Measurements from ENCODE around the gene PAQR5. TPM values are rescaled to one million over a fixed set of nuclear protein-coding genes. Genes with fewer than 3 reads are reported as not detected.

PAQR5 gene
- total RNA-seq, 3 donors from 2014 or later = 0.96 to 2.6 (median 2.0) TPM

DNA sequence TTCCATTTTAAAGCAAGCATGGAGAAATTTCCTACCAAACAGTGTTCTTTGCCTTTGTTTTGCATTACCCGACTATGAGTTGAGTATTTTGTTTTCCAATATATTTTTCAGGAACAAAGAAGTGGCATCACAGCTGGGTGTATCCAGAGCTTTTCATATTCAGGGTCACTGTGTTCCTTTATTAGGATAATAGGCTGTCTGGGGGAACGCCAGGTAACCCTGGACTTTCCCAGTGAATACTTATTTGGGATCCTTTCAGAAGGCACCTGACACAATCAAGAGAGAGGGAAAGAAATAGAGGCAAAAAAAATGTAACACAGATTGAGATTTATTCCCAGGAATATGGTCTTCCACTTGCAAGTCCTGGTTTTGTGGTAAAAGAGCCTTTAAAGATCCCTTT lies 44.4 kb downstream of the PAQR5 start:
- Histone ChIP-seq H3K36me3 (no peaks in the 10 kb centered on the region), H3K4me1 (no peaks in the 10 kb centered on the region), H3K9me3 (no peaks in the 10 kb centered on the region), H3K27me3 (no peaks in the 10 kb centered on the region), H3K4me3 (no peak overlapping the region), H3K27ac (no peak overlapping the region)
- intact Hi-C loops (cut with DNase I; ENCODE audit: low total_unique reads) = no loop called here
- no peak for DNase-seq (ENCODE audit: low spot score in 2 of 2)
- no peak for TF ChIP-seq POLR2A (IDR thresholded peaks at IDR 0.05)
- no peak for TF ChIP-seq POLR2AphosphoS5 (IDR thresholded peaks at IDR 0.05)
- TF ChIP-seq CTCF (IDR thresholded peaks at IDR 0.05) = no peak

GRCh38 chr15:69344238-69344637 lies 45.5 kb downstream of the PAQR5 start:
- no peak overlapping the region for H3K27ac ChIP-seq
- intact Hi-C loops (cut with DNase I; ENCODE audit: low total_unique reads) = no loop called here

DNA sequence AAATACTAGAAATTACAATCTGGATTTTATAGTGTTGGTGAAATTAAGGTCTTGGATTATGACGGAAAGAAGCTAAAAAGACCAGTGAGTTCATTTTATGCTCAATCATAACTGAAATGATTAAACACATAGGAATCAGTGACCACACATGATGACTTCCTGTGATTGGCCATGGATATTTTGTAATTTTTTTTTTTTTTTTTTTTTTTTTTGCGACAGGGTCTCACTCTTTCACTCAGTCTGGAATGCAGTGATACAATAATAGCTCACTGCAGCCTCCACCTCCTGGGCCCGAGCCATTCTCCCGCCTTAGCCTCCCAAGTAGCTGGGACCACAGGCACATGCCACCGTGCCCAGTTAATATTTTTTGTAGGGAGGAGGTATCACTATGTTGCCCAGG lies 47.4 kb downstream of the PAQR5 start:
- TF ChIP-seq POLR2A (IDR thresholded peaks at IDR 0.05) (no peak), CTCF (IDR thresholded peaks at IDR 0.05) (no peak), POLR2AphosphoS5 (IDR thresholded peaks at IDR 0.05) (no peak)
- H3K4me1 ChIP-seq = no peaks in the 10 kb centered on the region
- no peaks in the 10 kb centered on the region for H3K9me3 ChIP-seq
- H3K36me3 ChIP-seq = no peaks in the 10 kb centered on the region
- no peak overlapping the region for H3K4me3 ChIP-seq
- intact Hi-C loops (cut with DNase I; ENCODE audit: low total_unique reads) = loop anchor here (1.0 kb wide), 1 partner anchor 18 kb away; no protein-coding TSS in a partner anchor
- H3K27me3 ChIP-seq = no peaks in the 10 kb centered on the region
- DNase-seq (ENCODE audit: low spot score in 2 of 2) = no peak
- no peak overlapping the region for H3K27ac ChIP-seq

More at GRCh38 chr15:69344238-69344637, 45.5 kb downstream of the PAQR5 start:
- no peak for TF ChIP-seq CTCF (IDR thresholded peaks at IDR 0.05)
- no peak for TF ChIP-seq POLR2A (IDR thresholded peaks at IDR 0.05)
- no peak for TF ChIP-seq POLR2AphosphoS5 (IDR thresholded peaks at IDR 0.05)
- H3K36me3 ChIP-seq = no peaks in the 10 kb centered on the region
- H3K4me3 ChIP-seq = no peak overlapping the region
- no peaks in the 10 kb centered on the region for H3K27me3 ChIP-seq
- no peak for DNase-seq (ENCODE audit: low spot score in 2 of 2)
- no peaks in the 10 kb centered on the region for H3K9me3 ChIP-seq
- no peaks in the 10 kb centered on the region for H3K4me1 ChIP-seq

DNA sequence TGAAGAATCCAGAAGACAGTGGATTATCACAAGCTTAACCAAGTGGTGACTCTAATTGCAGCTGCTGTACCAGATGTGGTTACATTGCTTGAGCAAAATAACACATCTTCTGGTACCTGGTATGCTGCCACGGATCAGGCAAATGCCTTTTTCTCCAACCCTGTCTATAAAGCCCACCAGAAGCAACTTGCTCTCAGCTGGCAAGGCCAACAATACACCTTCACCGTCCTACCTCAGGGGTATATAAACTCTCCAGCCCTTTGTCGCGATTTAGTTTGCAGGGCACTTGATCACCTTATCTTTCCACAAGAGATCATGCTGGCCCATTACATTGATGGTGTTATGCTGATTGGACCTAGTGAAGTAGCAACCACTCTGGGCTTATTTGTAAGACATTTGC lies 52.6 kb downstream of the PAQR5 start:
- TF ChIP-seq POLR2A (IDR thresholded peaks at IDR 0.05) (no peak), CTCF (IDR thresholded peaks at IDR 0.05) (no peak), POLR2AphosphoS5 (IDR thresholded peaks at IDR 0.05) (no peak)
- intact Hi-C loops (cut with DNase I; ENCODE audit: low total_unique reads) = no loop called here
- Histone ChIP-seq H3K36me3 (no peaks in the 10 kb centered on the region), H3K27me3 (no peaks in the 10 kb centered on the region), H3K4me3 (no peak overlapping the region), H3K4me1 (no peaks in the 10 kb centered on the region), H3K27ac (no peak overlapping the region), H3K9me3 (no peaks in the 10 kb centered on the region)
- DNase-seq (ENCODE audit: low spot score in 2 of 2) = no peak

- no peaks in the 10 kb centered on the region for H3K4me1 ChIP-seq
- no peak for DNase-seq (ENCODE audit: low spot score in 2 of 2)
- TF ChIP-seq POLR2AphosphoS5 (IDR thresholded peaks at IDR 0.05) (no peak), POLR2A (IDR thresholded peaks at IDR 0.05) (no peak), CTCF (IDR thresholded peaks at IDR 0.05) (no peak)
- H3K9me3 ChIP-seq = no peaks in the 10 kb centered on the region
- no peaks in the 10 kb centered on the region for H3K27me3 ChIP-seq
- no peaks in the 10 kb centered on the region for H3K36me3 ChIP-seq
- intact Hi-C loops (cut with DNase I; ENCODE audit: low total_unique reads) = no loop called here
- no peak overlapping the region for H3K4me3 ChIP-seq
- no peak overlapping the region for H3K27ac ChIP-seq
These were observed 53.2 kb downstream of the PAQR5 start for GRCh38 chr15:69351884-69352283.
